HepG2 (cell line): Measurements from ENCODE around the gene C16orf87. TPM values are rescaled to one million over a fixed set of nuclear protein-coding genes. Genes with fewer than 3 reads are reported as not detected.
A peak's percentile ranks its signal among the peaks of the same experiment; 100 is the strongest.

ENCODE experiments used
- GATAD1 ChIP-seq: IDR thresholded peaks from 2 replicates; pipeline ENCODE4 v1.6.1; 2016; ENCODE audit warnings: missing genetic modification reagents, missing compliant biosample characterization
- MTF2 ChIP-seq: sonication (generic); formaldehyde crosslinking; IDR thresholded peaks from 2 replicates; pipeline ENCODE4 v1.5.0; 2020; ENCODE audit warnings: missing genetic modification reagents, borderline replicate concordance
- NAIF1 ChIP-seq: sonication (generic); formaldehyde crosslinking; IDR thresholded peaks from 2 replicates; pipeline ENCODE4 v1.5.0; 2020; ENCODE audit warnings: mild to moderate bottlenecking, missing genetic modification reagents, borderline replicate concordance
- NFATC3 ChIP-seq: sonication (generic); formaldehyde crosslinking; IDR thresholded peaks from 2 replicates; pipeline ENCODE4 v1.5.1; 2020; ENCODE audit warnings: mild to moderate bottlenecking, missing genetic modification reagents
- NFIC ChIP-seq: IDR thresholded peaks from 2 replicates; pipeline ENCODE4 v1.6.1; 2012; ENCODE audit warnings: mild to moderate bottlenecking, low read length, inconsistent platforms
- NFKBIZ ChIP-seq: IDR thresholded peaks from 2 replicates; pipeline ENCODE4 v1.6.1; 2018; ENCODE audit warnings: missing genetic modification reagents, missing compliant biosample characterization
- PAWR ChIP-seq: sonication (generic); formaldehyde crosslinking; IDR thresholded peaks from 2 replicates; pipeline ENCODE4 v1.4.0; 2020; ENCODE audit warnings: missing genetic modification reagents, mild to moderate bottlenecking, borderline replicate concordance
- PAX8 ChIP-seq: sonication (generic); formaldehyde crosslinking; IDR thresholded peaks from 2 replicates; pipeline ENCODE4 v1.8.0; 2022; ENCODE audit warnings: mild to moderate bottlenecking, missing genetic modification reagents, borderline replicate concordance
- RARA ChIP-seq: IDR thresholded peaks from 2 replicates; pipeline ENCODE4 v1.6.1; 2016; ENCODE audit warnings: missing genetic modification reagents, missing compliant biosample characterization
- RORA ChIP-seq: sonication (generic); formaldehyde crosslinking; IDR thresholded peaks from 2 replicates; pipeline ENCODE4 v1.5.0; 2020; ENCODE audit warnings: mild to moderate bottlenecking, missing genetic modification reagents, moderate library complexity
- SIN3A ChIP-seq: IDR thresholded peaks from 2 replicates; pipeline ENCODE4 v1.6.1; 2011; ENCODE audit warnings: low read depth, mild to moderate bottlenecking, control low read depth, low read length, borderline replicate concordance
- SNRNP70 ChIP-seq: fragments of 200-400 bp; formaldehyde crosslinking; IDR thresholded peaks from 2 replicates; pipeline ENCODE4 v1.6.1; 2017; ENCODE audit warnings: mild to moderate bottlenecking, low read depth, low read length, moderate library complexity
- TGIF2 ChIP-seq: IDR thresholded peaks from 2 replicates; pipeline ENCODE4 v1.6.1; 2016; ENCODE audit warnings: control low read depth, missing compliant biosample characterization
- ZNF501 ChIP-seq: sonication (generic); formaldehyde crosslinking; IDR thresholded peaks from 2 replicates; pipeline ENCODE4 v1.5.1; 2020; ENCODE audit warnings: mild to moderate bottlenecking, moderate library complexity, missing genetic modification reagents
- ZNF549 ChIP-seq: sonication (generic); formaldehyde crosslinking; IDR thresholded peaks from 2 replicates; pipeline ENCODE4 v1.5.0; 2020; ENCODE audit warnings: missing genetic modification reagents
- ZNF713 ChIP-seq: sonication (generic); formaldehyde crosslinking; IDR thresholded peaks from 2 replicates; pipeline ENCODE4 v1.4.0; 2020; ENCODE audit warnings: mild to moderate bottlenecking, missing genetic modification reagents
- ZNF782 ChIP-seq: sonication (generic); formaldehyde crosslinking; IDR thresholded peaks from 2 replicates; pipeline ENCODE4 v1.4.0; 2020; ENCODE audit warnings: missing genetic modification reagents, mild to moderate bottlenecking, borderline replicate concordance
- ZNF879 ChIP-seq: sonication (generic); formaldehyde crosslinking; IDR thresholded peaks from 2 replicates; pipeline ENCODE4 v1.8.1; 2023; ENCODE audit warnings: missing genetic modification reagents
- polyA plus RNA-seq, 8 experiments: library from polyadenylated mRNA; depleted of rRNA in 3 of 8; stranded (reverse) in 7 of 8; unstranded in 1 of 8; fragments of >200 nt; fragmentation: Illumina TruSeq in 4 of 8; extraction: Trizol in 4 of 8; gene quantifications; 2 replicates each; pipeline versions ENCODE4 v1.2.1 to v1.2.3, GENCODE V29; 2011 to 2016; ENCODE audit warnings: low read depth in 4 of 8, missing spikeins in 1 of 8, mixed read lengths in 1 of 8; ENCODE audit not compliant: insufficient read depth in 1 of 8
- total RNA-seq, 5 experiments: library from RNA; depleted of rRNA; stranded (reverse); fragments of >200 nt; fragmentation: Illumina TruSeq; extraction: Trizol; gene quantifications; 2 replicates each; pipeline ENCODE4 v1.2.3, GENCODE V29; 2016; ENCODE audit warnings: low read depth in 1 of 5
- TF ChIP-seq, protein P1 (sequence below): fragments of 450-650 bp; IDR thresholded peaks from 2 replicates; pipeline ENCODE4 v1.6.1; 2017; ENCODE audit warnings: mild to moderate bottlenecking
- TF ChIP-seq, protein P2 (sequence below): IDR thresholded peaks from 2 replicates; pipeline ENCODE4 v1.6.1; 2016
- TF ChIP-seq, protein P3 (sequence below): sonication (generic); formaldehyde crosslinking; IDR thresholded peaks from 2 replicates; pipeline ENCODE4 v1.8.1; 2023; ENCODE audit warnings: mild to moderate bottlenecking, missing genetic modification reagents, borderline replicate concordance
- TF ChIP-seq, protein P4 (sequence below): sonication (generic); formaldehyde crosslinking; conservative IDR thresholded peaks from 2 replicates; pipeline ENCODE4 v1.8.0; 2022; ENCODE audit warnings: mild to moderate bottlenecking, moderate library complexity, missing genetic modification reagents
- TF ChIP-seq, protein P5 (sequence below): sonication (generic); formaldehyde crosslinking; IDR thresholded peaks from 2 replicates; pipeline ENCODE4 v1.8.0; 2022; ENCODE audit warnings: mild to moderate bottlenecking, missing genetic modification reagents, moderate library complexity

C16orf87 gene
- total and polyA plus RNA-seq, 2 of the 13 experiments (the other 11 are each of a cell fraction or from before 2014, with no cell fraction given) = 8.6 to 19.5 TPM

DNA sequence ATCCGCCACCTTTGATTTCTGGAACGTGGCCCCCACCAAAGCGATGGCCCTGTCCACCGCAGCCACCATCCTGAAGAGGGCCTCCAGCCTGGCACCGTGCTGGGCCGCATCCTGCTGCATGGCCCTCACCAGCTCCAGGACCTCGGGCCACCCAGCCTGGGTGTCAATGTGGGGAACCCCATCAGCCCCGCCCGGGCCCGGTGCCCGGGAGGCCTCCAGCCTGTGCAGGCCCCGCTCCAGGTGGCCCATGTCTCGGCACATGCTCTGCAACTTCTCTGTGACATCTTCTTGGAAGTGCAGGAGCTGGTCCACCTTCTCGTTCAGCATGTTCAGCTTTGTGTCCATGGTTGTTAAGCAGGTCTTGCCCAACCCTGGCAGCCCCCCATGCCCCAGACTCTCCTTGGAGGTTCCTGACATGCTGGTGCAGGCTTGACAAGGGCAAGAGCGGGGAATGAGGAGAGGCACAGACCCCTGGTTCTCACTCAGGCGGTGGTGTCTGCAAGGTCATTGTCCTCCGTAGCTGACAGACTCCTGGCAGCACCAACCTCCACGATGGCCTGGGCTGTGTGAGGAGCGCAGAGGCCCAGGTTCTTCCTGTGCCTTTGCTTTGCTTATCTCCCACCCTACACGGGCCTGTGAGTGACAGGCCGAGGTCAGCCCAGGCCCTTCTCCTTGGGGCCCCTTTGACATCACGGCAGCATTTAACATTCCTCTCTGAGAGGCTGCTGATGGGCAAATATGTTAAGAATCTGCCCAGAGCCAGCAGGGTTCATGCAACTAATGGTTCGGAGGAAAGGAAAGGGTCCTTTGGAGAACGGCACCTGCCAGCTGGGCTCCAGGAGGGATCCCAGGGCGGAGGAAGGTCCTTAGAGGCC, 83.0 kb downstream of the C16orf87 start, which contains the start of gene MYLK3 (continued):
- no peak for TF ChIP-seq SNRNP70
- no peak for TF ChIP-seq NFIC
- TF ChIP-seq ZNF713 (CRISPR knock-in tag) = no peak
- TF ChIP-seq ZNF549 (CRISPR knock-in tag) = no peak
- TF ChIP-seq PAWR (CRISPR knock-in tag) = no peak
- TF ChIP-seq SIN3A = no peak
- TF ChIP-seq, protein P1, sequence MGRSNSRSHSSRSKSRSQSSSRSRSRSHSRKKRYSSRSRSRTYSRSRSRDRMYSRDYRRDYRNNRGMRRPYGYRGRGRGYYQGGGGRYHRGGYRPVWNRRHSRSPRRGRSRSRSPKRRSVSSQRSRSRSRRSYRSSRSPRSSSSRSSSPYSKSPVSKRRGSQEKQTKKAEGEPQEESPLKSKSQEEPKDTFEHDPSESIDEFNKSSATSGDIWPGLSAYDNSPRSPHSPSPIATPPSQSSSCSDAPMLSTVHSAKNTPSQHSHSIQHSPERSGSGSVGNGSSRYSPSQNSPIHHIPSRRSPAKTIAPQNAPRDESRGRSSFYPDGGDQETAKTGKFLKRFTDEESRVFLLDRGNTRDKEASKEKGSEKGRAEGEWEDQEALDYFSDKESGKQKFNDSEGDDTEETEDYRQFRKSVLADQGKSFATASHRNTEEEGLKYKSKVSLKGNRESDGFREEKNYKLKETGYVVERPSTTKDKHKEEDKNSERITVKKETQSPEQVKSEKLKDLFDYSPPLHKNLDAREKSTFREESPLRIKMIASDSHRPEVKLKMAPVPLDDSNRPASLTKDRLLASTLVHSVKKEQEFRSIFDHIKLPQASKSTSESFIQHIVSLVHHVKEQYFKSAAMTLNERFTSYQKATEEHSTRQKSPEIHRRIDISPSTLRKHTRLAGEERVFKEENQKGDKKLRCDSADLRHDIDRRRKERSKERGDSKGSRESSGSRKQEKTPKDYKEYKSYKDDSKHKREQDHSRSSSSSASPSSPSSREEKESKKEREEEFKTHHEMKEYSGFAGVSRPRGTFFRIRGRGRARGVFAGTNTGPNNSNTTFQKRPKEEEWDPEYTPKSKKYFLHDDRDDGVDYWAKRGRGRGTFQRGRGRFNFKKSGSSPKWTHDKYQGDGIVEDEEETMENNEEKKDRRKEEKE = no peak
- TF ChIP-seq PAX8 = 0 out of 2 replicates have a peak, but pooled peaks have one; percentile 54
- TF ChIP-seq ZNF879 (CRISPR knock-in tag) = no peak
- TF ChIP-seq TGIF2 (CRISPR knock-in tag) = no peak
- TF ChIP-seq RARA (CRISPR knock-in tag) = no peak
- no peak for TF ChIP-seq MTF2 (CRISPR knock-in tag)
- no peak for TF ChIP-seq ZNF782 (CRISPR knock-in tag)
- TF ChIP-seq ZNF501 (CRISPR knock-in tag) = no peak
- TF ChIP-seq NFKBIZ (CRISPR knock-in tag) = no peak
- no peak for TF ChIP-seq RORA
- TF ChIP-seq, protein P2, sequence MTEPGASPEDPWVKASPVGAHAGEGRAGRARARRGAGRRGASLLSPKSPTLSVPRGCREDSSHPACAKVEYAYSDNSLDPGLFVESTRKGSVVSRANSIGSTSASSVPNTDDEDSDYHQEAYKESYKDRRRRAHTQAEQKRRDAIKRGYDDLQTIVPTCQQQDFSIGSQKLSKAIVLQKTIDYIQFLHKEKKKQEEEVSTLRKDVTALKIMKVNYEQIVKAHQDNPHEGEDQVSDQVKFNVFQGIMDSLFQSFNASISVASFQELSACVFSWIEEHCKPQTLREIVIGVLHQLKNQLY (CRISPR knock-in tag) = no peak
- TF ChIP-seq, protein P3, sequence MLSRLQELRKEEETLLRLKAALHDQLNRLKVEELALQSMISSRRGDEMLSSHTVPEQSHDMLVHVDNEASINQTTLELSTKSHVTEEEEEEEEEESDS = no peak
- TF ChIP-seq NFATC3 (CRISPR knock-in tag) = 0 out of 2 replicates have a peak, but pooled peaks have one; percentile 48
- TF ChIP-seq, protein P4, sequence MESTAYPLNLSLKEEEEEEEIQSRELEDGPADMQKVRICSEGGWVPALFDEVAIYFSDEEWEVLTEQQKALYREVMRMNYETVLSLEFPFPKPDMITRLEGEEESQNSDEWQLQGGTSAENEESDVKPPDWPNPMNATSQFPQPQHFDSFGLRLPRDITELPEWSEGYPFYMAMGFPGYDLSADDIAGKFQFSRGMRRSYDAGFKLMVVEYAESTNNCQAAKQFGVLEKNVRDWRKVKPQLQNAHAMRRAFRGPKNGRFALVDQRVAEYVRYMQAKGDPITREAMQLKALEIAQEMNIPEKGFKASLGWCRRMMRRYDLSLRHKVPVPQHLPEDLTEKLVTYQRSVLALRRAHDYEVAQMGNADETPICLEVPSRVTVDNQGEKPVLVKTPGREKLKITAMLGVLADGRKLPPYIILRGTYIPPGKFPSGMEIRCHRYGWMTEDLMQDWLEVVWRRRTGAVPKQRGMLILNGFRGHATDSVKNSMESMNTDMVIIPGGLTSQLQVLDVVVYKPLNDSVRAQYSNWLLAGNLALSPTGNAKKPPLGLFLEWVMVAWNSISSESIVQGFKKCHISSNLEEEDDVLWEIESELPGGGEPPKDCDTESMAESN (CRISPR knock-in tag) = no peak
- TF ChIP-seq NAIF1 (CRISPR knock-in tag) = no peak
- TF ChIP-seq, protein P5, sequence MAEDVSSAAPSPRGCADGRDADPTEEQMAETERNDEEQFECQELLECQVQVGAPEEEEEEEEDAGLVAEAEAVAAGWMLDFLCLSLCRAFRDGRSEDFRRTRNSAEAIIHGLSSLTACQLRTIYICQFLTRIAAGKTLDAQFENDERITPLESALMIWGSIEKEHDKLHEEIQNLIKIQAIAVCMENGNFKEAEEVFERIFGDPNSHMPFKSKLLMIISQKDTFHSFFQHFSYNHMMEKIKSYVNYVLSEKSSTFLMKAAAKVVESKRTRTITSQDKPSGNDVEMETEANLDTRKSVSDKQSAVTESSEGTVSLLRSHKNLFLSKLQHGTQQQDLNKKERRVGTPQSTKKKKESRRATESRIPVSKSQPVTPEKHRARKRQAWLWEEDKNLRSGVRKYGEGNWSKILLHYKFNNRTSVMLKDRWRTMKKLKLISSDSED (CRISPR knock-in tag) = no peak
- TF ChIP-seq GATAD1 (CRISPR knock-in tag) = no peak
